ENCODE measurements around the gene ID4.

DNA sequence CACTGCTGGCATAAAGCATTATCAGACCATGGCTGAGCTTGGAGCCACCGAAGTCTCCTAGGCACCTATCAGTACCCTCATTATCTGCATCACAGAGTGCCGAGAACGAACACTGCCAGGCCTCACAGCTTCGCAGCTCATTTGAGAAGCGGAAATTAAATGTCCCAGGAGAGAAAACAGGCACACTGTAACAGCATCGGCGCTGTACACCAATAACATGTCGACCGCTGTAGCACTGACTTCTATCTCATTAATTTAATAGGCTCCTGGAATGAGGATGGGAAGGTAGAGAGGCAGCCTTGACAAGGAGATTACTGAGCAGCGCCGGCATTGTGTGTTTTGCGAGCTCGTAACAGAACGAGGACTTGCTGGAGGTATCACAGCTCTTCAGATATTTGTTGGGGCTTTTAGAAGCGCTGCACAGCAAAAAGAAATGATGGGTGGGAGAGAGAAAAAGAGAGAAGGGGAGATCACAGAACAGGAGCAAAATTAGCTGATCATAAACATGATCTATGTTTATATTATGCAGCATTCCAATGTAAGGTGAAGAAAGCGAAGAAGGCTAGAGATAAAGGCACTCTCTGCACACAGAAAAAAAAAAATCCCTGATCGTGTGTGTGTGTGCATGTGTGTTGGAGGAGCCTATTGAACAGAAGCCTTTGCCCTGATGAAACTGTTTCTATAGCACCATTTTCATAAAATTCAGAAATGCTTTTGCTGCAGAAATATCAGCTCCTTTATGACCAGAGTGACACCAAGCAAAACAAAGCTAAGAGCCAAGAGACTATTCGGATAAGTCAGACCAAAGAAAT, 29.2 kb downstream of the ID4 start:
- no peak for TF ChIP-seq YY1 (IDR thresholded peaks at IDR 0.05; ENCODE audit: insufficient read depth, insufficient read length)
- no peak for TF ChIP-seq SUZ12 (IDR thresholded peaks at IDR 0.05; ENCODE audit: extremely low read depth, insufficient read depth, insufficient read length)

All from NT2/D1 (cell line).